Measurements from ENCODE around the gene EVPL.

Gene EVPL

DNA sequence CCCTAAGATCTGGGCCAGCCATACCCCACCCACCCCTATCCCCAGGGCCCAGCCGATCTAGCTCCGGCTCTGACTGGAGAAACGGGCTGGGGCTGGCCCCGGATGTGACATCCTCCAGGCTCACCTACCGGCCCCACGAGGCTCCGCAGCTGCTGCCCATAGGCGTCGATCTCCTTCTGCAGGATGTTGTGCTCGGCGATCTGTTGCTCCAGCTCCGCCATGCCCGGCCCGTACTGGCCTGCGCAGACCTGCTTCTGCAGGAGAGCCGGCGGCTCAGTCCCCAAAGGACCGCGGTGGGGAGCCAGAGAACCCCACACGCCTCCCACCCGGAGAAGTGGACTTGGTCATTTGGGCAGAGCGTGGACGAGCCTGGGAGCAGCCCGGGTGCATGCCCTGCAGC lies 4.8 kb downstream of the EVPL start:
- CTCF ChIA-PET: interaction anchor here (1.2 to 1.4 kb wide), 2 partner anchors 8 to 24 kb away, joined by 3 read pairs; no protein-coding TSS in a partner anchor
- POLR2A ChIA-PET: interaction anchor here (2.3 kb wide), 1 partner anchor 17 kb away, joined by 5 read pairs; no protein-coding TSS in a partner anchor
- no peak overlapping the region for H3K4me3 ChIP-seq (ENCODE audit: low read depth, low read length)
- no peaks in the 10 kb centered on the region for H3K4me1 ChIP-seq (ENCODE audit: control insufficient read depth, insufficient read depth, low read length)
- no peaks in the 10 kb centered on the region for H3K36me3 ChIP-seq (ENCODE audit: control insufficient read depth in 2 of 2, insufficient read depth in 1 of 2, low read length in 2 of 2)
- no peaks in the 10 kb centered on the region for H3K9me3 ChIP-seq (ENCODE audit: control insufficient read depth, insufficient read depth, low read depth, low read length)
- TF ChIP-seq ZNF561 (tag by site-specific recombination; IDR thresholded peaks at IDR 0.05; ENCODE audit: borderline replicate concordance): no peak
- TF ChIP-seq ZNF555 (tag by site-specific recombination; conservative IDR thresholded peaks at IDR 0.05): no peak
- no peak for TF ChIP-seq ZNF558 (tag by site-specific recombination; IDR thresholded peaks at IDR 0.05)
- TF ChIP-seq, protein P1, sequence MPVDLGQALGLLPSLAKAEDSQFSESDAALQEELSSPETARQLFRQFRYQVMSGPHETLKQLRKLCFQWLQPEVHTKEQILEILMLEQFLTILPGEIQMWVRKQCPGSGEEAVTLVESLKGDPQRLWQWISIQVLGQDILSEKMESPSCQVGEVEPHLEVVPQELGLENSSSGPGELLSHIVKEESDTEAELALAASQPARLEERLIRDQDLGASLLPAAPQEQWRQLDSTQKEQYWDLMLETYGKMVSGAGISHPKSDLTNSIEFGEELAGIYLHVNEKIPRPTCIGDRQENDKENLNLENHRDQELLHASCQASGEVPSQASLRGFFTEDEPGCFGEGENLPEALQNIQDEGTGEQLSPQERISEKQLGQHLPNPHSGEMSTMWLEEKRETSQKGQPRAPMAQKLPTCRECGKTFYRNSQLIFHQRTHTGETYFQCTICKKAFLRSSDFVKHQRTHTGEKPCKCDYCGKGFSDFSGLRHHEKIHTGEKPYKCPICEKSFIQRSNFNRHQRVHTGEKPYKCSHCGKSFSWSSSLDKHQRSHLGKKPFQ (tag by site-specific recombination; IDR thresholded peaks at IDR 0.05): no peak
- TF ChIP-seq GLIS1 (tag by site-specific recombination; IDR thresholded peaks at IDR 0.05): no peak
- no peak for TF ChIP-seq FEZF1 (tag by site-specific recombination; IDR thresholded peaks at IDR 0.05)
- no peak for TF ChIP-seq WT1 (tag by site-specific recombination; IDR thresholded peaks at IDR 0.05)
- TF ChIP-seq ZNF423 (tag by site-specific recombination; IDR thresholded peaks at IDR 0.05): no peak
- no peak for TF ChIP-seq ZNF416 (tag by site-specific recombination; IDR thresholded peaks at IDR 0.05)
- no peak for TF ChIP-seq ZFP3 (tag by site-specific recombination; IDR thresholded peaks at IDR 0.05; ENCODE audit: low read depth)
- TF ChIP-seq ZNF341 (tag by site-specific recombination; IDR thresholded peaks at IDR 0.05; ENCODE audit: low read depth): no peak
- TF ChIP-seq ZNF174 (tag by site-specific recombination; IDR thresholded peaks at IDR 0.05): no peak
- TF ChIP-seq ZSCAN5A (tag by site-specific recombination; IDR thresholded peaks at IDR 0.05): no peak
- no peak for TF ChIP-seq ZNF114 (tag by site-specific recombination; IDR thresholded peaks at IDR 0.05)
- no peak for TF ChIP-seq ZNF121 (tag by site-specific recombination; IDR thresholded peaks at IDR 0.05)
- no peak overlapping the region for H3K27ac ChIP-seq (ENCODE audit: extremely low read depth, low read depth, low read length)

GRCh38 chr17:76019833-76020467 lies 7.2 kb downstream of the EVPL start:
- TF ChIP-seq ZSCAN5A (tag by site-specific recombination; IDR thresholded peaks at IDR 0.05) (no peak), ZNF2 (tag by site-specific recombination; IDR thresholded peaks at IDR 0.05) (0 out of 2 replicates have a peak, but pooled peaks have one; percentile 29)
- ChIA-PET POLR2A (interaction anchor here (1.3 to 2.5 kb wide), 2 partner anchors 10 to 52 kb away, joined by 6 to 9 read pairs; partner anchors contain the start of gene SRP68), CTCF (interaction anchor here (0.5 to 8.4 kb wide), 11 partner anchors 9 to 279 kb away, joined by 3 to 136 read pairs (median 3); partner anchors contain the start of gene CDK3)
- Histone ChIP-seq H3K36me3 (ENCODE audit: control insufficient read depth in 2 of 2, insufficient read depth in 1 of 2, low read length in 2 of 2) (no peaks in the 10 kb centered on the region), H3K4me1 (ENCODE audit: control insufficient read depth, insufficient read depth, low read length) (no peaks in the 10 kb centered on the region), H3K9me3 (ENCODE audit: control insufficient read depth, insufficient read depth, low read depth, low read length) (no peaks in the 10 kb centered on the region), H3K27ac (ENCODE audit: extremely low read depth, low read depth, low read length) (no peak overlapping the region), H3K4me3 (ENCODE audit: low read depth, low read length) (no peak overlapping the region)

DNA sequence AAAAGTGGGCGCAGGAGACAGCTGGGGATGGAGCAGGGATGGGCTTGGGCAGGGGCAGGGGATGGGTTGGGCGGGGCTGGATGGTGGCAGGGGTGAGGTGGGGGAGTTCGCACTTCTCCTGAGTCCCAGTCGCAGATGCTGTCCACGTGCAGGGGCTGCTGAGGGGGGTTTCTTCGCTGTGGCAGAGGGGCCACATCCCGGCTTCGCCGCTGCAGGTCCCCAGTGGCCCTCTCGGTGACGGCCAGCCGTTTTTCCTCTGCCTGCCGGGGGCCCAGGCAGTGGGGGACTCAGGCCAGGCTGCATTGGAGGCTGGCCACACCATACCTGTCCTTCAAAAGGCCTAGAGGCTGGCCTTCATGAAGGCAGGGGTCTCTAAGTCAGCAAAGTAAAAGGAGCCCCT lies 8.3 kb downstream of the EVPL start:
- ChIA-PET POLR2A (interaction anchor here (1.3 to 2.5 kb wide), 2 partner anchors 11 to 53 kb away, joined by 6 to 9 read pairs; partner anchors contain the start of gene SRP68), CTCF (interaction anchor here (1.3 to 8.4 kb wide), 2 partner anchors 17 to 261 kb away, joined by 5 to 136 read pairs; partner anchors contain the start of gene CDK3)
- Histone ChIP-seq H3K36me3 (ENCODE audit: control insufficient read depth in 2 of 2, insufficient read depth in 1 of 2, low read length in 2 of 2) (no peaks in the 10 kb centered on the region), H3K4me3 (ENCODE audit: low read depth, low read length) (no peak overlapping the region), H3K9me3 (ENCODE audit: control insufficient read depth, insufficient read depth, low read depth, low read length) (no peaks in the 10 kb centered on the region), H3K27ac (ENCODE audit: extremely low read depth, low read depth, low read length) (no peak overlapping the region), H3K4me1 (ENCODE audit: control insufficient read depth, insufficient read depth, low read length) (no peaks in the 10 kb centered on the region)
- TF ChIP-seq ZNF214 (tag by site-specific recombination; IDR thresholded peaks at IDR 0.05; ENCODE audit: borderline replicate concordance): no peak
- TF ChIP-seq ZNF157 (tag by site-specific recombination; IDR thresholded peaks at IDR 0.05): no peak
- TF ChIP-seq, protein P2, sequence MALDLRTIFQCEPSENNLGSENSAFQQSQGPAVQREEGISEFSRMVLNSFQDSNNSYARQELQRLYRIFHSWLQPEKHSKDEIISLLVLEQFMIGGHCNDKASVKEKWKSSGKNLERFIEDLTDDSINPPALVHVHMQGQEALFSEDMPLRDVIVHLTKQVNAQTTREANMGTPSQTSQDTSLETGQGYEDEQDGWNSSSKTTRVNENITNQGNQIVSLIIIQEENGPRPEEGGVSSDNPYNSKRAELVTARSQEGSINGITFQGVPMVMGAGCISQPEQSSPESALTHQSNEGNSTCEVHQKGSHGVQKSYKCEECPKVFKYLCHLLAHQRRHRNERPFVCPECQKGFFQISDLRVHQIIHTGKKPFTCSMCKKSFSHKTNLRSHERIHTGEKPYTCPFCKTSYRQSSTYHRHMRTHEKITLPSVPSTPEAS (tag by site-specific recombination; IDR thresholded peaks at IDR 0.05): no peak
- TF ChIP-seq MYNN (tag by site-specific recombination; IDR thresholded peaks at IDR 0.05; ENCODE audit: borderline replicate concordance): no peak
- no peak for TF ChIP-seq SP3 (tag by site-specific recombination; IDR thresholded peaks at IDR 0.05)
- no peak for TF ChIP-seq SP2 (tag by site-specific recombination; IDR thresholded peaks at IDR 0.05)
- TF ChIP-seq REPIN1 (tag by site-specific recombination; IDR thresholded peaks at IDR 0.05; ENCODE audit: low read depth): no peak
- TF ChIP-seq ZNF654 (tag by site-specific recombination; IDR thresholded peaks at IDR 0.05; ENCODE audit: low read depth): no peak
- no peak for TF ChIP-seq ZNF433 (tag by site-specific recombination; IDR thresholded peaks at IDR 0.05; ENCODE audit: low read depth)
- TF ChIP-seq ZFP37 (tag by site-specific recombination; IDR thresholded peaks at IDR 0.05): no peak
- TF ChIP-seq ZIC2 (tag by site-specific recombination; IDR thresholded peaks at IDR 0.05): no peak

All from HEK293 (cell line).